B cell (primary cell): ENCODE results near the gene STARD3. TPM values are rescaled to one million over a fixed set of nuclear protein-coding genes. Genes with fewer than 3 reads are reported as not detected.

Source experiments
- ATAC-seq: fragments of 200-7000 bp; cut with Tn5 transposase; one replicate; pipeline ENCODE4 v1.10.0; 2021; ENCODE audit warnings: low read depth, mild to moderate bottlenecking, moderate number of reproducible peaks, moderate library complexity
- CTCF ChIA-PET: fragments of 350-600 bp; sonication (Branson Sonifier 250); formaldehyde crosslinking; loops from one replicate; lab custom pipeline; 2021; ENCODE audit warnings: antibody characterized with exemption, inconsistent platforms; lab: Charles Lee
- POLR2A ChIA-PET: fragments of 350-600 bp; sonication (Branson Sonifier 250); formaldehyde crosslinking; loops from one replicate; lab custom pipeline; 2021; ENCODE audit warnings: antibody characterized with exemption; lab: Charles Lee
- DNase-seq: peaks from one replicate; pipeline ENCODE4 v3.0.0; 2013
- H2AFZ ChIP-seq: 2 replicates; pipeline ENCODE4 v1.6.1; 2012; ENCODE audit warnings: mild to moderate bottlenecking, low read depth, low read length; ENCODE audit not compliant: insufficient read depth, poor library complexity, severe bottlenecking
- H3K27ac ChIP-seq, 2 donors: 1 replicate in 1 of 2; 2 replicates in 1 of 2; pipeline ENCODE4 v1.5.1; 2012 to 2013; ENCODE audit warnings: low read length in 2 of 2, mild to moderate bottlenecking in 2 of 2, moderate library complexity in 1 of 2
- H3K27me3 ChIP-seq, 4 experiments: fragments of 200-600 bp in 1 of 4; sonication (generic) in 1 of 4; replicated peaks in 1 of 4; 1 replicate in 2 of 4; 2 replicates in 2 of 4; pipeline versions ENCODE4 v1.6.1 to v1.7.0; 2013 to 2016; ENCODE audit warnings: low read length in 3 of 4, mild to moderate bottlenecking in 2 of 4, mixed read lengths in 1 of 4, moderate library complexity in 1 of 4; ENCODE audit not compliant: insufficient read depth in 4 of 4, control insufficient read depth in 3 of 4; ENCODE audit errors: control extremely low read depth in 1 of 4
- H3K36me3 ChIP-seq, 2 experiments: replicated peaks in 1 of 2; 1 replicate in 1 of 2; 2 replicates in 1 of 2; pipeline versions ENCODE4 v1.6.1 to v1.7.1; 2013; ENCODE audit warnings: low read length in 1 of 2; ENCODE audit not compliant: insufficient read depth in 2 of 2, control insufficient read depth in 1 of 2; ENCODE audit errors: control extremely low read depth in 1 of 2, extremely low read depth in 1 of 2
- H3K4me1 ChIP-seq, 2 donors: fragments of 200-600 bp in 1 of 2; sonication (generic) in 1 of 2; 1 replicate in 1 of 2; 2 replicates in 1 of 2; pipeline versions ENCODE4 v1.5.1 to v1.6.1; 2013 to 2017; ENCODE audit warnings: low read length in 2 of 2; ENCODE audit not compliant: control insufficient read depth in 2 of 2, insufficient read depth in 2 of 2
- H3K4me2 ChIP-seq: replicated peaks from 2 replicates; pipeline ENCODE3; 2012; ENCODE audit warnings: mild to moderate bottlenecking, low read depth, low read length; ENCODE audit not compliant: poor library complexity, severe bottlenecking
- H3K4me3 ChIP-seq, 5 experiments: fragments of 200-600 bp in 1 of 5; sonication (generic) in 1 of 5; 1 replicate in 3 of 5; 2 replicates in 2 of 5; pipeline versions ENCODE4 v1.5.1 to v1.7.0; 2011 to 2016; ENCODE audit warnings: low read length in 4 of 5, mild to moderate bottlenecking in 4 of 5, low read depth in 2 of 5, control low read depth in 1 of 5, moderate library complexity in 1 of 5; ENCODE audit not compliant: insufficient read depth in 1 of 5; ENCODE audit errors: control extremely low read depth in 1 of 5, extremely low read depth in 1 of 5
- H3K79me2 ChIP-seq: fragments of 200-600 bp; sonication (generic); one replicate; pipeline ENCODE4 v1.6.0; 2016; ENCODE audit warnings: low read length; ENCODE audit not compliant: control insufficient read depth, insufficient read depth
- H3K9ac ChIP-seq: fragments of 200-600 bp; sonication (generic); 2 replicates; pipeline ENCODE4 v1.6.1; 2017; ENCODE audit warnings: mild to moderate bottlenecking, low read length, moderate library complexity
- H3K9me3 ChIP-seq, 3 donors: one replicate each; pipeline versions ENCODE4 v1.6.1 to v1.7.1; 2013; ENCODE audit warnings: low read length in 2 of 3; ENCODE audit not compliant: control insufficient read depth in 2 of 3, insufficient read depth in 1 of 3; ENCODE audit errors: control extremely low read depth in 1 of 3
- H4K20me1 ChIP-seq: 2 replicates; pipeline ENCODE4 v1.6.0; 2012; ENCODE audit warnings: mild to moderate bottlenecking, low read length; ENCODE audit not compliant: insufficient read depth, control insufficient read depth, poor library complexity, severe bottlenecking
- H3K27ac Mint-ChIP-seq: one replicate; pipeline ENCODE4 v1.8.0; 2021; ENCODE audit warnings: mixed read lengths
- H3K27me3 Mint-ChIP-seq: one replicate; pipeline ENCODE4 v1.8.0; 2021; ENCODE audit warnings: mixed read lengths
- H3K4me1 Mint-ChIP-seq: one replicate; pipeline ENCODE4 v1.8.0; 2021; ENCODE audit warnings: mixed read lengths
- H3K4me3 Mint-ChIP-seq: one replicate; pipeline ENCODE4 v1.8.0; 2021; ENCODE audit warnings: mixed read lengths
- H3K9me3 Mint-ChIP-seq: one replicate; pipeline ENCODE4 v1.8.0; 2022; ENCODE audit warnings: mixed read lengths; ENCODE audit not compliant: insufficient read depth
- EZH2 ChIP-seq: IDR thresholded peaks from 2 replicates; pipeline ENCODE4 v1.6.1; 2012; ENCODE audit warnings: borderline replicate concordance, low read depth, mild to moderate bottlenecking, moderate library complexity, low read length; ENCODE audit not compliant: insufficient read depth, poor library complexity, severe bottlenecking
- WGBS: methylation state at CpG from one replicate; pipeline ENCODE4 v1.1.5; 2013; ENCODE audit warnings: missing lambda C conversion rate; ENCODE audit not compliant: insufficient coverage; 5-methylcytosine and 5-hydroxymethylcytosine counted together
- intact Hi-C: fragments of 100-400 bp; cut with micrococcal nuclease; formaldehyde crosslinking; loops from one replicate; pipeline ENCODE4 v1.10.0; 2022
- polyA plus RNA-seq: library from polyadenylated mRNA; depleted of rRNA; stranded (reverse); fragments of >200 nt; gene quantifications from 2 replicates; pipeline ENCODE4 v1.2.3, GENCODE V29; 2012
- total RNA-seq, 2 donors: library from RNA; stranded (reverse); fragments of 120-200 nt in 1 of 2; gene quantifications; 1 replicate in 1 of 2; 2 replicates in 1 of 2; pipeline versions ENCODE4 v1.2.3 to v1.2.4, GENCODE V29; 2013 to 2022
- TF ChIP-seq, protein P1 (sequence below): fragments of 200-600 bp; IDR thresholded peaks from one replicate; pipeline ENCODE4 v1.8.0; 2022; ENCODE audit warnings: antibody characterized with exemption, mild to moderate bottlenecking

Gene STARD3
- total and polyA plus RNA-seq, 2 donors (not counting 1 experiment from before 2014, with no cell fraction given): 93.1 to 231 TPM

GRCh38 chr17:39591958-39592954 is 44.7 kb upstream of the STARD3 start:
- no peak overlapping the region for H3K4me3 ChIP-seq
- 13% methylated on average over 20 of the region's 22 CpGs for WGBS
- peaks cover 77% of the 10 kb centered on the region for H3K27me3 Mint-ChIP-seq

More at GRCh38 chr17:39591958-39592954, 44.7 kb upstream of the STARD3 start:
- H3K36me3 ChIP-seq: no peaks in the 10 kb centered on the region
- peaks cover 0 to 51% (median 28%) of the 10 kb centered on the region in 4 experiments for H3K27me3 ChIP-seq
- no peak overlapping the region for H3K4me2 ChIP-seq
- H3K4me3 Mint-ChIP-seq: no peak overlapping the region
- ATAC-seq (peak; percentile 24), DNase-seq (peak; percentile 62)
- intact Hi-C loops: no loop called here
- H3K9me3 Mint-ChIP-seq: no peaks in the 10 kb centered on the region
- TF ChIP-seq, protein P1, sequence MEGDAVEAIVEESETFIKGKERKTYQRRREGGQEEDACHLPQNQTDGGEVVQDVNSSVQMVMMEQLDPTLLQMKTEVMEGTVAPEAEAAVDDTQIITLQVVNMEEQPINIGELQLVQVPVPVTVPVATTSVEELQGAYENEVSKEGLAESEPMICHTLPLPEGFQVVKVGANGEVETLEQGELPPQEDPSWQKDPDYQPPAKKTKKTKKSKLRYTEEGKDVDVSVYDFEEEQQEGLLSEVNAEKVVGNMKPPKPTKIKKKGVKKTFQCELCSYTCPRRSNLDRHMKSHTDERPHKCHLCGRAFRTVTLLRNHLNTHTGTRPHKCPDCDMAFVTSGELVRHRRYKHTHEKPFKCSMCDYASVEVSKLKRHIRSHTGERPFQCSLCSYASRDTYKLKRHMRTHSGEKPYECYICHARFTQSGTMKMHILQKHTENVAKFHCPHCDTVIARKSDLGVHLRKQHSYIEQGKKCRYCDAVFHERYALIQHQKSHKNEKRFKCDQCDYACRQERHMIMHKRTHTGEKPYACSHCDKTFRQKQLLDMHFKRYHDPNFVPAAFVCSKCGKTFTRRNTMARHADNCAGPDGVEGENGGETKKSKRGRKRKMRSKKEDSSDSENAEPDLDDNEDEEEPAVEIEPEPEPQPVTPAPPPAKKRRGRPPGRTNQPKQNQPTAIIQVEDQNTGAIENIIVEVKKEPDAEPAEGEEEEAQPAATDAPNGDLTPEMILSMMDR: no peak
- TF ChIP-seq EZH2: no peak
- no peak overlapping the region for H3K27ac Mint-ChIP-seq
- ChIA-PET POLR2A (no interaction called here), CTCF (interaction anchor here (1.1 kb wide), 1 partner anchor 32 kb away, joined by 3 read pairs; no protein-coding TSS in a partner anchor)
- no peak overlapping the region for H3K9ac ChIP-seq
- no peak overlapping the region for H3K27ac ChIP-seq
- H3K79me2 ChIP-seq: no peaks in the 10 kb centered on the region
- peaks cover 13% of the 10 kb centered on the region for H3K4me1 Mint-ChIP-seq
- H3K9me3 ChIP-seq: peaks cover 0 to 17% (median 3%) of the 10 kb centered on the region in 3 donors
- no peak overlapping the region for H2AFZ ChIP-seq
- no peaks in the 10 kb centered on the region for H4K20me1 ChIP-seq
- H3K4me1 ChIP-seq: peaks cover 7 to 22% of the 10 kb centered on the region in 2 donors
